HEK293 (cell line): ENCODE results near the gene TESK2.
A peak's percentile ranks its signal among the peaks of the same experiment; 100 is the strongest.

ENCODE experiments used
- SALL2 ChIP-seq: fragments of 450-650 bp; formaldehyde crosslinking; IDR thresholded peaks from 2 replicates; pipeline ENCODE4 v1.5.0; 2017; ENCODE audit warnings: missing biosample characterization, mild to moderate bottlenecking, missing genetic modification characterization, borderline replicate concordance
- SP7 ChIP-seq: fragments of 450-650 bp; formaldehyde crosslinking; IDR thresholded peaks from 2 replicates; pipeline ENCODE4 v1.5.1; 2016; ENCODE audit warnings: missing biosample characterization, missing genetic modification characterization
- TRIM28 ChIP-seq: IDR thresholded peaks from 2 replicates; pipeline ENCODE4 v1.6.1; 2011; ENCODE audit warnings: low read length, control low read depth, borderline replicate concordance
- WT1 ChIP-seq: fragments of 450-650 bp; formaldehyde crosslinking; IDR thresholded peaks from 2 replicates; pipeline ENCODE4 v1.5.1; 2016; ENCODE audit warnings: missing biosample characterization, missing genetic modification characterization
- ZFHX2 ChIP-seq: fragments of 450-650 bp; formaldehyde crosslinking; conservative IDR thresholded peaks from 2 replicates; pipeline ENCODE4 v1.5.1; 2016; ENCODE audit warnings: missing biosample characterization, missing genetic modification characterization
- ZFP37 ChIP-seq: fragments of 450-650 bp; formaldehyde crosslinking; IDR thresholded peaks from 2 replicates; pipeline ENCODE4 v1.5.1; 2016; ENCODE audit warnings: missing biosample characterization, missing genetic modification characterization
- ZNF114 ChIP-seq: fragments of 450-650 bp; formaldehyde crosslinking; IDR thresholded peaks from 2 replicates; pipeline ENCODE4 v1.5.0; 2017; ENCODE audit warnings: missing biosample characterization, missing genetic modification characterization
- ZNF133 ChIP-seq: fragments of 450-650 bp; formaldehyde crosslinking; IDR thresholded peaks from 2 replicates; pipeline ENCODE4 v1.5.1; 2016; ENCODE audit warnings: missing biosample characterization, missing genetic modification characterization
- ZNF341 ChIP-seq: fragments of 450-650 bp; formaldehyde crosslinking; IDR thresholded peaks from 2 replicates; pipeline ENCODE4; 2016; ENCODE audit warnings: low read depth, missing biosample characterization, missing genetic modification characterization
- ZNF354C ChIP-seq: fragments of 450-650 bp; formaldehyde crosslinking; IDR thresholded peaks from 2 replicates; pipeline ENCODE4 v1.5.1; 2016; ENCODE audit warnings: missing biosample characterization, missing genetic modification characterization, low read depth, borderline replicate concordance
- ZNF391 ChIP-seq: fragments of 450-650 bp; formaldehyde crosslinking; IDR thresholded peaks from 2 replicates; pipeline ENCODE4 v1.5.1; 2016; ENCODE audit warnings: low read depth, missing biosample characterization, missing genetic modification characterization, borderline replicate concordance
- ZNF433 ChIP-seq: fragments of 450-650 bp; formaldehyde crosslinking; IDR thresholded peaks from 2 replicates; pipeline ENCODE4 v1.5.1; 2016; ENCODE audit warnings: missing biosample characterization, missing genetic modification characterization, low read depth
- ZNF530 ChIP-seq: fragments of 450-650 bp; formaldehyde crosslinking; IDR thresholded peaks from 2 replicates; pipeline ENCODE4 v1.5.1; 2016; ENCODE audit warnings: low read depth, missing biosample characterization, missing genetic modification characterization
- ZNF549 ChIP-seq: fragments of 450-650 bp; IDR thresholded peaks from 2 replicates; pipeline ENCODE4 v1.5.1; 2018; ENCODE audit warnings: missing biosample characterization, missing genetic modification characterization, mild to moderate bottlenecking, inconsistent platforms, moderate library complexity
- ZNF558 ChIP-seq: fragments of 450-650 bp; formaldehyde crosslinking; IDR thresholded peaks from 2 replicates; pipeline ENCODE4 v1.5.1; 2016; ENCODE audit warnings: missing biosample characterization, missing genetic modification characterization
- ZNF747 ChIP-seq: fragments of 450-650 bp; formaldehyde crosslinking; IDR thresholded peaks from 2 replicates; pipeline ENCODE4 v1.5.1; 2016; ENCODE audit warnings: missing biosample characterization, missing genetic modification characterization
- ZNF777 ChIP-seq: fragments of 450-650 bp; formaldehyde crosslinking; IDR thresholded peaks from 2 replicates; pipeline ENCODE4 v1.5.1; 2017; ENCODE audit warnings: missing biosample characterization, missing genetic modification characterization, borderline replicate concordance
- ZSCAN30 ChIP-seq: fragments of 450-650 bp; IDR thresholded peaks from 2 replicates; pipeline ENCODE4 v1.5.1; 2018; ENCODE audit warnings: missing biosample characterization, mild to moderate bottlenecking, missing genetic modification characterization, moderate library complexity
- TF ChIP-seq, protein P1 (sequence below): fragments of 450-650 bp; formaldehyde crosslinking; IDR thresholded peaks from 2 replicates; pipeline ENCODE4 v1.5.1; 2016; ENCODE audit warnings: missing biosample characterization, missing genetic modification characterization
- TF ChIP-seq, protein P2 (sequence below): fragments of 450-650 bp; formaldehyde crosslinking; IDR thresholded peaks from 2 replicates; pipeline ENCODE4 v1.5.1; 2016; ENCODE audit warnings: missing biosample characterization, missing genetic modification characterization
- TF ChIP-seq, protein P3 (sequence below): fragments of 450-650 bp; formaldehyde crosslinking; IDR thresholded peaks from 2 replicates; pipeline ENCODE4 v1.5.0; 2017; ENCODE audit warnings: missing biosample characterization, missing genetic modification characterization, borderline replicate concordance
- TF ChIP-seq, protein P4 (sequence below): fragments of 450-650 bp; formaldehyde crosslinking; IDR thresholded peaks from 2 replicates; pipeline ENCODE4 v1.5.1; 2017; ENCODE audit warnings: missing biosample characterization, mild to moderate bottlenecking, missing genetic modification characterization, moderate library complexity
- TF ChIP-seq, protein P5 (sequence below): fragments of 450-650 bp; formaldehyde crosslinking; IDR thresholded peaks from 2 replicates; pipeline ENCODE4 v1.5.1; 2016; ENCODE audit warnings: missing biosample characterization, missing genetic modification characterization
- TF ChIP-seq, protein P6 (sequence below): fragments of 450-650 bp; formaldehyde crosslinking; IDR thresholded peaks from 2 replicates; pipeline ENCODE4 v1.5.1; 2017; ENCODE audit warnings: missing biosample characterization, missing genetic modification characterization
- TF ChIP-seq, protein P7 (sequence below): fragments of 450-650 bp; formaldehyde crosslinking; IDR thresholded peaks from 2 replicates; pipeline ENCODE4 v1.5.1; 2016; ENCODE audit warnings: missing biosample characterization, missing genetic modification characterization, low read depth

The TESK2 gene

DNA sequence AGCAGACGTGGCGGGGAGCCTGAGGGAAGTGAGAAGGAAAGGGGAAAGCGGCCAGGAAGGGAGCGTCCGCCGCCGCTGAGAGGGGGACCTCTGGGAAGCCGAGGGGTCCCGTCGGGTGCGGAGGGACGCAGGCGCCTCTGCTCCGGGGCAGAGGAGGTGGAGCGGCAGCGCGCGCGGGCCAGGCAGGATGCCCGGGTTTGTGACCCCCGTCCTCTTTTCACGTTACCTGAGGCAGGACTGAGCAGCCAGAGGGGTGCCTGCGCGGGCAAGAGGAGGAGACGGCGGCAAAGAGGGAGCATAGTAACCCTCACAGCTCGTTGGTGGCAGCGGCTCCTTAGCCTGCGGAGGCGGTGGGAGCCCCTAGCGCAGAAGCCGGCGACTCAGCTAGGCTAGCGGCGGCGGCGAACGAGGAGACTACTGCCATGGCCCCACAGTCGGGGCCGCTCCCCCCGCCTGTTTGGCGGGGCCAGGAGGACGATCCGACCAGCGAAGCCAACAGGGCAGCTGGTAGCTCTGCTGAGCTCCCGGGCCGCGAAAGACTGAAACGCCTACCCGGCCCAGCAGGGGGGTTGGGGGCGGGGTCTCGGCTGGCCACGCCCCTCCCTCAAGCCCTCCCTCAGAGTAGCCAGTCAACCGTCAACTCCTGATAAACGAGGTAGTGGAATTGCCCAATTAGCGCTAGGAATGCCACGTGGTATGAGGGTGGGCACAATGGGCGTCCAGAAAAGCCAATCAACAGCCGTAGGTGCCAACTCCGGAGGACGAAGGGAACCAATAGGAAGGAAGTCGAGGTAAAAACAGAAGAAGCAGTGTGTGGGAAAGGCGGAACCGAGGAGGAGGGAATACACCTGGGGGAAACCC lies at the start of gene TESK2 (continued):
- TF ChIP-seq ZNF530 (no peak), ZNF549 (tag by site-specific recombination) (no peak), SP7 (tag by site-specific recombination) (peak; percentile 77), ZFHX2 (tag by site-specific recombination) (peak; percentile 85), WT1 (tag by site-specific recombination) (no peak), ZNF777 (peak; percentile 70), ZNF133 (tag by site-specific recombination) (no peak), ZNF433 (tag by site-specific recombination) (no peak), ZNF114 (tag by site-specific recombination) (no peak), ZNF747 (tag by site-specific recombination) (no peak), ZNF341 (peak; percentile 48; the same call in 1 of the 2 replicates), ZNF558 (no peak), ZNF391 (tag by site-specific recombination) (0 out of 2 replicates have a peak, but pooled peaks have one; percentile 89), ZNF354C (tag by site-specific recombination) (no peak), TRIM28 (no peak), ZFP37 (peak; percentile 91), SALL2 (no peak), ZSCAN30 (peak; percentile 80)
- TF ChIP-seq, protein P1, sequence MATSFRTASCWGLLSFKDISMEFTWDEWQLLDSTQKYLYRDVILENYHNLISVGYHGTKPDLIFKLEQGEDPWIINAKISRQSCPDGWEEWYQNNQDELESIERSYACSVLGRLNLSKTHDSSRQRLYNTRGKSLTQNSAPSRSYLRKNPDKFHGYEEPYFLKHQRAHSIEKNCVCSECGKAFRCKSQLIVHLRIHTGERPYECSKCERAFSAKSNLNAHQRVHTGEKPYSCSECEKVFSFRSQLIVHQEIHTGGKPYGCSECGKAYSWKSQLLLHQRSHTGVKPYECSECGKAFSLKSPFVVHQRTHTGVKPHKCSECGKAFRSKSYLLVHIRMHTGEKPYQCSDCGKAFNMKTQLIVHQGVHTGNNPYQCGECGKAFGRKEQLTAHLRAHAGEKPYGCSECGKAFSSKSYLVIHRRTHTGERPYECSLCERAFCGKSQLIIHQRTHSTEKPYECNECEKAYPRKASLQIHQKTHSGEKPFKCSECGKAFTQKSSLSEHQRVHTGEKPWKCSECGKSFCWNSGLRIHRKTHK, result no peak
- TF ChIP-seq, protein P2, sequence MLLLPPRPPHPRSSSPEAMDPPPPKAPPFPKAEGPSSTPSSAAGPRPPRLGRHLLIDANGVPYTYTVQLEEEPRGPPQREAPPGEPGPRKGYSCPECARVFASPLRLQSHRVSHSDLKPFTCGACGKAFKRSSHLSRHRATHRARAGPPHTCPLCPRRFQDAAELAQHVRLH (tag by site-specific recombination), result no peak; the same call in none of the 2 replicates
- TF ChIP-seq, protein P3, sequence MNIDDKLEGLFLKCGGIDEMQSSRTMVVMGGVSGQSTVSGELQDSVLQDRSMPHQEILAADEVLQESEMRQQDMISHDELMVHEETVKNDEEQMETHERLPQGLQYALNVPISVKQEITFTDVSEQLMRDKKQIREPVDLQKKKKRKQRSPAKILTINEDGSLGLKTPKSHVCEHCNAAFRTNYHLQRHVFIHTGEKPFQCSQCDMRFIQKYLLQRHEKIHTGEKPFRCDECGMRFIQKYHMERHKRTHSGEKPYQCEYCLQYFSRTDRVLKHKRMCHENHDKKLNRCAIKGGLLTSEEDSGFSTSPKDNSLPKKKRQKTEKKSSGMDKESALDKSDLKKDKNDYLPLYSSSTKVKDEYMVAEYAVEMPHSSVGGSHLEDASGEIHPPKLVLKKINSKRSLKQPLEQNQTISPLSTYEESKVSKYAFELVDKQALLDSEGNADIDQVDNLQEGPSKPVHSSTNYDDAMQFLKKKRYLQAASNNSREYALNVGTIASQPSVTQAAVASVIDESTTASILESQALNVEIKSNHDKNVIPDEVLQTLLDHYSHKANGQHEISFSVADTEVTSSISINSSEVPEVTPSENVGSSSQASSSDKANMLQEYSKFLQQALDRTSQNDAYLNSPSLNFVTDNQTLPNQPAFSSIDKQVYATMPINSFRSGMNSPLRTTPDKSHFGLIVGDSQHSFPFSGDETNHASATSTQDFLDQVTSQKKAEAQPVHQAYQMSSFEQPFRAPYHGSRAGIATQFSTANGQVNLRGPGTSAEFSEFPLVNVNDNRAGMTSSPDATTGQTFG (tag by site-specific recombination), result no peak
- TF ChIP-seq, protein P4, sequence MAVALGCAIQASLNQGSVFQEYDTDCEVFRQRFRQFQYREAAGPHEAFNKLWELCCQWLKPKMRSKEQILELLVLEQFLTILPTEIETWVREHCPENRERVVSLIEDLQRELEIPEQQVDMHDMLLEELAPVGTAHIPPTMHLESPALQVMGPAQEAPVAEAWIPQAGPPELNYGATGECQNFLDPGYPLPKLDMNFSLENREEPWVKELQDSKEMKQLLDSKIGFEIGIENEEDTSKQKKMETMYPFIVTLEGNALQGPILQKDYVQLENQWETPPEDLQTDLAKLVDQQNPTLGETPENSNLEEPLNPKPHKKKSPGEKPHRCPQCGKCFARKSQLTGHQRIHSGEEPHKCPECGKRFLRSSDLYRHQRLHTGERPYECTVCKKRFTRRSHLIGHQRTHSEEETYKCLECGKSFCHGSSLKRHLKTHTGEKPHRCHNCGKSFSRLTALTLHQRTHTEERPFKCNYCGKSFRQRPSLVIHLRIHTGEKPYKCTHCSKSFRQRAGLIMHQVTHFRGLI (tag by site-specific recombination), result no peak
- TF ChIP-seq, protein P5, sequence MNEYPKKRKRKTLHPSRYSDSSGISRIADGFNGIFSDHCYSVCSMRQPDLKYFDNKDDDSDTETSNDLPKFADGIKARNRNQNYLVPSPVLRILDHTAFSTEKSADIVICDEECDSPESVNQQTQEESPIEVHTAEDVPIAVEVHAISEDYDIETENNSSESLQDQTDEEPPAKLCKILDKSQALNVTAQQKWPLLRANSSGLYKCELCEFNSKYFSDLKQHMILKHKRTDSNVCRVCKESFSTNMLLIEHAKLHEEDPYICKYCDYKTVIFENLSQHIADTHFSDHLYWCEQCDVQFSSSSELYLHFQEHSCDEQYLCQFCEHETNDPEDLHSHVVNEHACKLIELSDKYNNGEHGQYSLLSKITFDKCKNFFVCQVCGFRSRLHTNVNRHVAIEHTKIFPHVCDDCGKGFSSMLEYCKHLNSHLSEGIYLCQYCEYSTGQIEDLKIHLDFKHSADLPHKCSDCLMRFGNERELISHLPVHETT, result peak; percentile 83; the same call in 1 of the 2 replicates
- TF ChIP-seq, protein P6, sequence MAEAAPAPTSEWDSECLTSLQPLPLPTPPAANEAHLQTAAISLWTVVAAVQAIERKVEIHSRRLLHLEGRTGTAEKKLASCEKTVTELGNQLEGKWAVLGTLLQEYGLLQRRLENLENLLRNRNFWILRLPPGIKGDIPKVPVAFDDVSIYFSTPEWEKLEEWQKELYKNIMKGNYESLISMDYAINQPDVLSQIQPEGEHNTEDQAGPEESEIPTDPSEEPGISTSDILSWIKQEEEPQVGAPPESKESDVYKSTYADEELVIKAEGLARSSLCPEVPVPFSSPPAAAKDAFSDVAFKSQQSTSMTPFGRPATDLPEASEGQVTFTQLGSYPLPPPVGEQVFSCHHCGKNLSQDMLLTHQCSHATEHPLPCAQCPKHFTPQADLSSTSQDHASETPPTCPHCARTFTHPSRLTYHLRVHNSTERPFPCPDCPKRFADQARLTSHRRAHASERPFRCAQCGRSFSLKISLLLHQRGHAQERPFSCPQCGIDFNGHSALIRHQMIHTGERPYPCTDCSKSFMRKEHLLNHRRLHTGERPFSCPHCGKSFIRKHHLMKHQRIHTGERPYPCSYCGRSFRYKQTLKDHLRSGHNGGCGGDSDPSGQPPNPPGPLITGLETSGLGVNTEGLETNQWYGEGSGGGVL (tag by site-specific recombination), result no peak
- TF ChIP-seq, protein P7, sequence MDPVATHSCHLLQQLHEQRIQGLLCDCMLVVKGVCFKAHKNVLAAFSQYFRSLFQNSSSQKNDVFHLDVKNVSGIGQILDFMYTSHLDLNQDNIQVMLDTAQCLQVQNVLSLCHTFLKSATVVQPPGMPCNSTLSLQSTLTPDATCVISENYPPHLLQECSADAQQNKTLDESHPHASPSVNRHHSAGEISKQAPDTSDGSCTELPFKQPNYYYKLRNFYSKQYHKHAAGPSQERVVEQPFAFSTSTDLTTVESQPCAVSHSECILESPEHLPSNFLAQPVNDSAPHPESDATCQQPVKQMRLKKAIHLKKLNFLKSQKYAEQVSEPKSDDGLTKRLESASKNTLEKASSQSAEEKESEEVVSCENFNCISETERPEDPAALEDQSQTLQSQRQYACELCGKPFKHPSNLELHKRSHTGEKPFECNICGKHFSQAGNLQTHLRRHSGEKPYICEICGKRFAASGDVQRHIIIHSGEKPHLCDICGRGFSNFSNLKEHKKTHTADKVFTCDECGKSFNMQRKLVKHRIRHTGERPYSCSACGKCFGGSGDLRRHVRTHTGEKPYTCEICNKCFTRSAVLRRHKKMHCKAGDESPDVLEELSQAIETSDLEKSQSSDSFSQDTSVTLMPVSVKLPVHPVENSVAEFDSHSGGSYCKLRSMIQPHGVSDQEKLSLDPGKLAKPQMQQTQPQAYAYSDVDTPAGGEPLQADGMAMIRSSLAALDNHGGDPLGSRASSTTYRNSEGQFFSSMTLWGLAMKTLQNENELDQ (tag by site-specific recombination), result no peak
